KMS-11 (cell line): Measurements from ENCODE around the gene FNBP1L.

Source experiments
- H2AFZ ChIP-seq: fragments of 200-600 bp; sonication (generic); 2 replicates; pipeline ENCODE4 v1.6.1; 2016; ENCODE audit warnings: antibody characterized with exemption, mixed run types, low read depth
- H3K27ac ChIP-seq: fragments of 200-600 bp; sonication (generic); 2 replicates; pipeline ENCODE4 v1.6.1; 2016; ENCODE audit warnings: mild to moderate bottlenecking, mixed run types
- H3K27me3 ChIP-seq: fragments of 200-600 bp; sonication (generic); 2 replicates; pipeline ENCODE4 v1.6.1; 2017; ENCODE audit warnings: mild to moderate bottlenecking, low read depth, mixed run types, moderate library complexity; ENCODE audit not compliant: insufficient read depth
- H3K36me3 ChIP-seq: fragments of 200-600 bp; sonication (generic); 2 replicates; pipeline ENCODE4 v1.6.1; 2017; ENCODE audit warnings: mild to moderate bottlenecking, mixed run types; ENCODE audit not compliant: insufficient read depth
- H3K4me1 ChIP-seq: fragments of 200-600 bp; sonication (generic); 2 replicates; pipeline ENCODE4 v1.6.1; 2016; ENCODE audit warnings: mild to moderate bottlenecking, low read depth, mixed run types; ENCODE audit not compliant: poor library complexity, severe bottlenecking
- H3K4me2 ChIP-seq: fragments of 200-600 bp; sonication (generic); 2 replicates; pipeline ENCODE4 v1.7.0; 2016; ENCODE audit warnings: mild to moderate bottlenecking, mixed run types
- H3K4me3 ChIP-seq: fragments of 200-600 bp; sonication (generic); IDR thresholded peaks from 2 replicates; pipeline ENCODE4 v1.6.1; 2017; ENCODE audit warnings: low read depth, low read length, mixed read lengths; ENCODE audit not compliant: insufficient read depth
- H3K79me2 ChIP-seq: fragments of 200-600 bp; sonication (generic); 2 replicates; pipeline ENCODE4 v1.6.1; 2016; ENCODE audit warnings: low read depth, mixed run types; ENCODE audit not compliant: insufficient read depth
- H3K9ac ChIP-seq: fragments of 200-600 bp; sonication (generic); 2 replicates; pipeline ENCODE4 v1.6.1; 2016; ENCODE audit warnings: mild to moderate bottlenecking, mixed run types
- H4K20me1 ChIP-seq: fragments of 200-600 bp; sonication (generic); 2 replicates; pipeline ENCODE4 v1.6.1; 2016; ENCODE audit warnings: mild to moderate bottlenecking, mixed run types; ENCODE audit not compliant: insufficient read depth
- CTCF ChIP-seq: fragments of 200-600 bp; sonication (generic); conservative IDR thresholded peaks from 2 replicates; pipeline ENCODE4 v1.6.1; 2017; ENCODE audit warnings: low read depth, mild to moderate bottlenecking, antibody characterized with exemption, low read length, moderate library complexity, mixed read lengths

The FNBP1L gene

GRCh38 chr1:93496520-93496919 is 48.6 kb downstream of the FNBP1L start:
- Histone ChIP-seq H3K4me3 (no peak overlapping the region), H2AFZ (no peak overlapping the region), H3K27ac (no peak overlapping the region), H3K4me1 (no peaks in the 10 kb centered on the region), H3K27me3 (no peaks in the 10 kb centered on the region), H3K36me3 (no peaks in the 10 kb centered on the region), H3K9ac (no peak overlapping the region), H4K20me1 (no peaks in the 10 kb centered on the region), H3K4me2 (no peak overlapping the region), H3K79me2 (no peaks in the 10 kb centered on the region)
- no peak for TF ChIP-seq CTCF

GRCh38 chr1:93499075-93499474 is 51.2 kb downstream of the FNBP1L start:
- Histone ChIP-seq H3K4me2 (no peak overlapping the region), H3K27me3 (no peaks in the 10 kb centered on the region), H2AFZ (no peak overlapping the region), H4K20me1 (no peaks in the 10 kb centered on the region), H3K9ac (no peak overlapping the region), H3K27ac (no peak overlapping the region), H3K36me3 (no peaks in the 10 kb centered on the region), H3K4me3 (no peak overlapping the region), H3K4me1 (no peaks in the 10 kb centered on the region), H3K79me2 (no peaks in the 10 kb centered on the region)
- no peak for TF ChIP-seq CTCF

- TF ChIP-seq CTCF: no peak
- no peak overlapping the region for H2AFZ ChIP-seq
- H3K36me3 ChIP-seq: no peaks in the 10 kb centered on the region
- no peaks in the 10 kb centered on the region for H3K4me1 ChIP-seq
- no peak overlapping the region for H3K4me2 ChIP-seq
- no peak overlapping the region for H3K27ac ChIP-seq
- no peaks in the 10 kb centered on the region for H3K27me3 ChIP-seq
- H3K4me3 ChIP-seq: no peak overlapping the region
- no peak overlapping the region for H3K9ac ChIP-seq
- no peaks in the 10 kb centered on the region for H3K79me2 ChIP-seq
- no peaks in the 10 kb centered on the region for H4K20me1 ChIP-seq
Observed at GRCh38 chr1:93499533-93499932, 51.6 kb downstream of the FNBP1L start.

GRCh38 chr1:93500275-93500674 is 52.4 kb downstream of the FNBP1L start:
- Histone ChIP-seq H3K27ac (no peak overlapping the region), H3K36me3 (no peaks in the 10 kb centered on the region), H3K79me2 (no peaks in the 10 kb centered on the region), H3K27me3 (no peaks in the 10 kb centered on the region), H3K4me3 (no peak overlapping the region), H3K4me1 (no peaks in the 10 kb centered on the region), H3K4me2 (no peak overlapping the region), H2AFZ (no peak overlapping the region), H3K9ac (no peak overlapping the region), H4K20me1 (no peaks in the 10 kb centered on the region)
- no peak for TF ChIP-seq CTCF

GRCh38 chr1:93501399-93501798 is 53.5 kb downstream of the FNBP1L start:
- no peak for TF ChIP-seq CTCF
- H3K4me1 ChIP-seq: no peaks in the 10 kb centered on the region
- H2AFZ ChIP-seq: no peak overlapping the region
- H3K4me3 ChIP-seq: no peak overlapping the region
- H4K20me1 ChIP-seq: no peaks in the 10 kb centered on the region
- H3K9ac ChIP-seq: no peak overlapping the region
- no peak overlapping the region for H3K4me2 ChIP-seq
- no peaks in the 10 kb centered on the region for H3K27me3 ChIP-seq
- no peaks in the 10 kb centered on the region for H3K36me3 ChIP-seq
- H3K79me2 ChIP-seq: no peaks in the 10 kb centered on the region
- no peak overlapping the region for H3K27ac ChIP-seq
